Activated CD4-positive, CD25-positive, alpha-beta regulatory T cell treated with anti-CD3 and anti-CD28 coated beads, Interleukin-2, amount 50 U/mL, for 16 hours (primary cell): ENCODE data around the gene CALM3.

Source experiments
- DNase-seq: peaks from one replicate; pipeline ENCODE4 v3.0.0-alpha.2; 2020; ENCODE audit warnings: low read depth, low spot score

The CALM3 gene

GRCh38 chr19:46599716-46600373 lies 1.3 kb upstream of the CALM3 start:
- no peak for DNase-seq

- DNase-seq, result peak; percentile 96
These were observed 479 bp upstream of the CALM3 start for GRCh38 chr19:46600384-46601317.

GRCh38 chr19:46602392-46603194 lies 1.5 kb downstream of the CALM3 start:
- no peak for DNase-seq

GRCh38 chr19:46603195-46603637 lies 2.1 kb downstream of the CALM3 start:
- DNase-seq, result no peak

GRCh38 chr19:46603752-46604231 lies 2.7 kb downstream of the CALM3 start:
- DNase-seq, result no peak

GRCh38 chr19:46604781-46605355 lies 3.7 kb downstream of the CALM3 start:
- DNase-seq, result no peak

GRCh38 chr19:46605356-46605821 lies 4.3 kb downstream of the CALM3 start:
- no peak for DNase-seq

- DNase-seq, result no peak
These were observed 4.9 kb downstream of the CALM3 start for GRCh38 chr19:46606019-46606418.

- DNase-seq, result no peak
These were observed 5.7 kb downstream of the CALM3 start for GRCh38 chr19:46606681-46607447.

- DNase-seq, result no peak
These were observed 6.3 kb downstream of the CALM3 start for GRCh38 chr19:46607448-46607841.

- DNase-seq, result no peak
These were observed 7.0 kb downstream of the CALM3 start for GRCh38 chr19:46608178-46608577.

GRCh38 chr19:46608581-46609345 lies 7.6 kb downstream of the CALM3 start:
- no peak for DNase-seq

GRCh38 chr19:46609511-46610412 lies 8.6 kb downstream of the CALM3 start:
- no peak for DNase-seq

- no peak for DNase-seq
These were observed 9.3 kb downstream of the CALM3 start for GRCh38 chr19:46610413-46610775.

- no peak for DNase-seq
These were observed 10.0 kb downstream of the CALM3 start for GRCh38 chr19:46610851-46611770.

GRCh38 chr19:46611776-46612175 lies 10.6 kb downstream of the CALM3 start:
- no peak for DNase-seq

- no peak for DNase-seq
These were observed 12.4 kb downstream of the CALM3 start for GRCh38 chr19:46613525-46613924.
